CD14-positive monocyte (primary cell): Measurements from ENCODE around the gene TOM1L2. TPM values are rescaled to one million over a fixed set of nuclear protein-coding genes. Genes with fewer than 3 reads are reported as not detected.

Experiments
- DNase-seq, 3 donors: peaks; one replicate each; pipeline ENCODE4 v3.0.0-alpha.2; 2011 to 2022
- H2AFZ ChIP-seq: 2 replicates; pipeline ENCODE4 v1.6.0; 2012; ENCODE audit warnings: mild to moderate bottlenecking, low read depth, low read length, inconsistent platforms; ENCODE audit not compliant: insufficient read depth, poor library complexity, severe bottlenecking
- H3K27ac ChIP-seq, 2 donors: 1 replicate in 1 of 2; 2 replicates in 1 of 2; pipeline ENCODE4 v1.5.1; 2012 to 2013; ENCODE audit warnings: low read length in 2 of 2, control low read depth in 1 of 2, inconsistent platforms in 1 of 2, low read depth in 1 of 2, mild to moderate bottlenecking in 1 of 2
- H3K27me3 ChIP-seq, 2 donors: one replicate each; pipeline versions ENCODE4 v1.6.0 to v1.6.1; 2011 to 2013; ENCODE audit warnings: low read length in 2 of 2; ENCODE audit not compliant: control insufficient read depth in 2 of 2, insufficient read depth in 2 of 2
- H3K36me3 ChIP-seq, 2 donors: replicated peaks in 1 of 2; 1 replicate in 1 of 2; 2 replicates in 1 of 2; pipeline versions ENCODE4 v1.5.1 to v1.6.1; 2012 to 2013; ENCODE audit warnings: low read length in 2 of 2, control low read depth in 1 of 2, inconsistent platforms in 1 of 2, mild to moderate bottlenecking in 1 of 2; ENCODE audit not compliant: insufficient read depth in 2 of 2, control insufficient read depth in 1 of 2
- H3K4me1 ChIP-seq, 2 donors: 1 replicate in 1 of 2; 2 replicates in 1 of 2; pipeline versions ENCODE4 v1.5.1 to v1.6.1; 2012 to 2013; ENCODE audit warnings: low read length in 2 of 2, control low read depth in 1 of 2, inconsistent platforms in 1 of 2, mild to moderate bottlenecking in 1 of 2, moderate library complexity in 1 of 2; ENCODE audit not compliant: insufficient read depth in 2 of 2, control insufficient read depth in 1 of 2
- H3K4me2 ChIP-seq: replicated peaks from 2 replicates; pipeline ENCODE3; 2012; ENCODE audit warnings: low read length, moderate library complexity, mild to moderate bottlenecking; ENCODE audit not compliant: poor library complexity, severe bottlenecking; ENCODE audit errors: extremely low read depth
- H3K4me3 ChIP-seq, 3 experiments: fragments of 200-600 bp in 1 of 3; sonication (generic) in 1 of 3; replicated peaks in 1 of 3; 1 replicate in 2 of 3; 2 replicates in 1 of 3; pipeline ENCODE4 v1.5.1; 2011 to 2013; ENCODE audit warnings: low read length in 3 of 3, mild to moderate bottlenecking in 3 of 3, control low read depth in 2 of 3, low read depth in 2 of 3, inconsistent platforms in 1 of 3, moderate library complexity in 1 of 3
- H3K79me2 ChIP-seq: 2 replicates; pipeline ENCODE4 v1.6.0; 2012; ENCODE audit warnings: mild to moderate bottlenecking, control low read depth, inconsistent platforms, low read length, moderate library complexity; ENCODE audit not compliant: insufficient read depth
- H3K9ac ChIP-seq: 2 replicates; pipeline ENCODE4 v1.6.0; 2017; ENCODE audit warnings: low read length, mild to moderate bottlenecking; ENCODE audit not compliant: insufficient read depth, poor library complexity, severe bottlenecking
- H3K9me3 ChIP-seq, 2 donors: replicated peaks in 1 of 2; 1 replicate in 1 of 2; 2 replicates in 1 of 2; pipeline versions ENCODE4 v1.5.1 to v1.6.1; 2012 to 2013; ENCODE audit warnings: low read length in 2 of 2, control low read depth in 1 of 2; ENCODE audit not compliant: control insufficient read depth in 1 of 2, insufficient read depth in 1 of 2
- H4K20me1 ChIP-seq: 2 replicates; pipeline ENCODE4 v1.6.0; 2012; ENCODE audit warnings: mild to moderate bottlenecking, low read length, control low read depth, moderate library complexity; ENCODE audit not compliant: insufficient read depth
- H3K27ac Mint-ChIP-seq, 7 donors: one replicate each; pipeline ENCODE4 v1.8.0; 2020; ENCODE audit warnings: mild to moderate bottlenecking in 7 of 7, mixed read lengths in 7 of 7, moderate library complexity in 6 of 7, inconsistent platforms in 2 of 7
- H3K27me3 Mint-ChIP-seq, 3 donors: one replicate each; pipeline ENCODE4 v1.8.0; 2021 to 2022; ENCODE audit warnings: low read depth in 3 of 3, mild to moderate bottlenecking in 3 of 3, mixed read lengths in 3 of 3, moderate library complexity in 3 of 3, inconsistent platforms in 1 of 3
- H3K36me3 Mint-ChIP-seq, 2 donors: one replicate each; pipeline ENCODE4 v1.8.0; 2020; ENCODE audit warnings: mixed read lengths in 2 of 2, inconsistent platforms in 1 of 2, mild to moderate bottlenecking in 1 of 2
- H3K4me1 Mint-ChIP-seq: one replicate; pipeline ENCODE4 v1.8.0; 2020; ENCODE audit warnings: mild to moderate bottlenecking, mixed read lengths
- H3K4me3 Mint-ChIP-seq, 2 donors: one replicate each; pipeline ENCODE4 v1.8.0; 2020; ENCODE audit warnings: mild to moderate bottlenecking in 2 of 2, mixed read lengths in 2 of 2, moderate library complexity in 1 of 2
- H3K9me3 Mint-ChIP-seq, 7 donors: one replicate each; pipeline ENCODE4 v1.8.0; 2020 to 2022; ENCODE audit warnings: mixed read lengths in 7 of 7, mild to moderate bottlenecking in 6 of 7, moderate library complexity in 6 of 7, inconsistent platforms in 2 of 7
- WGBS: methylation state at CpG from one replicate; pipeline ENCODE4 v1.1.5; 2013; ENCODE audit warnings: missing lambda C conversion rate; ENCODE audit not compliant: insufficient coverage; 5-methylcytosine and 5-hydroxymethylcytosine counted together
- intact Hi-C, 2 donors: fragments of 100-400 bp; cut with micrococcal nuclease; formaldehyde crosslinking; loops; one replicate each; pipeline versions ENCODE4 v1.15.0 to v1.15.1; 2023
- polyA plus RNA-seq, 3 donors: library from polyadenylated mRNA; depleted of rRNA in 1 of 3; unstranded in 2 of 3; stranded (reverse) in 1 of 3; fragments of 300-500 nt in 2 of 3; fragments of >200 nt in 1 of 3; fragmentation: Illumina TruSeq in 2 of 3; gene quantifications; 1 replicate in 2 of 3; 2 replicates in 1 of 3; pipeline ENCODE4 v1.2.3, GENCODE V29; 2012 to 2021
- TF ChIP-seq, protein P1 (sequence below): fragments of 200-600 bp; IDR thresholded peaks from one replicate; pipeline ENCODE4 v1.8.0; 2022; ENCODE audit warnings: antibody characterized with exemption, mild to moderate bottlenecking

Gene TOM1L2
- polyA plus RNA-seq, 3 donors: 1.7 to 28.2 (median 2.8) TPM

- peaks cover 60 to 84% of the 10 kb centered on the region in 2 donors for H3K36me3 Mint-ChIP-seq
- no peaks in the 10 kb centered on the region for H3K9me3 ChIP-seq
- WGBS: 93% methylated on average over 13 of the region's 17 CpGs
- H3K4me3 ChIP-seq: no peak overlapping the region
- peaks cover 2% of the 10 kb centered on the region for H3K79me2 ChIP-seq
- H3K27me3 ChIP-seq: no peaks in the 10 kb centered on the region
- no peak overlapping the region for H3K4me2 ChIP-seq
- H3K9ac ChIP-seq: no peak overlapping the region
- no peak overlapping the region for H3K27ac ChIP-seq
- TF ChIP-seq, protein P1, sequence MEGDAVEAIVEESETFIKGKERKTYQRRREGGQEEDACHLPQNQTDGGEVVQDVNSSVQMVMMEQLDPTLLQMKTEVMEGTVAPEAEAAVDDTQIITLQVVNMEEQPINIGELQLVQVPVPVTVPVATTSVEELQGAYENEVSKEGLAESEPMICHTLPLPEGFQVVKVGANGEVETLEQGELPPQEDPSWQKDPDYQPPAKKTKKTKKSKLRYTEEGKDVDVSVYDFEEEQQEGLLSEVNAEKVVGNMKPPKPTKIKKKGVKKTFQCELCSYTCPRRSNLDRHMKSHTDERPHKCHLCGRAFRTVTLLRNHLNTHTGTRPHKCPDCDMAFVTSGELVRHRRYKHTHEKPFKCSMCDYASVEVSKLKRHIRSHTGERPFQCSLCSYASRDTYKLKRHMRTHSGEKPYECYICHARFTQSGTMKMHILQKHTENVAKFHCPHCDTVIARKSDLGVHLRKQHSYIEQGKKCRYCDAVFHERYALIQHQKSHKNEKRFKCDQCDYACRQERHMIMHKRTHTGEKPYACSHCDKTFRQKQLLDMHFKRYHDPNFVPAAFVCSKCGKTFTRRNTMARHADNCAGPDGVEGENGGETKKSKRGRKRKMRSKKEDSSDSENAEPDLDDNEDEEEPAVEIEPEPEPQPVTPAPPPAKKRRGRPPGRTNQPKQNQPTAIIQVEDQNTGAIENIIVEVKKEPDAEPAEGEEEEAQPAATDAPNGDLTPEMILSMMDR: no peak
- H3K4me1 ChIP-seq: peaks cover 21 to 22% of the 10 kb centered on the region in 2 donors
- H3K4me1 Mint-ChIP-seq: peaks cover 29% of the 10 kb centered on the region
- no peak for DNase-seq
- H3K27ac Mint-ChIP-seq: peak overlapping the region in 1 of 7 donors; percentile 78
- peaks cover 65 to 76% of the 10 kb centered on the region in 2 donors for H3K36me3 ChIP-seq
- intact Hi-C loops: loop anchor here in 1 of 2 donors (10.0 kb wide), 1 partner anchor 209 kb away; no protein-coding TSS in a partner anchor
- H3K4me3 Mint-ChIP-seq: no peak overlapping the region
- peaks cover 0 to 2% (median 0%) of the 10 kb centered on the region in 7 donors for H3K9me3 Mint-ChIP-seq
- peaks cover 40% of the 10 kb centered on the region for H4K20me1 ChIP-seq
- H2AFZ ChIP-seq: no peak overlapping the region
- peaks cover 0 to 3% (median 2%) of the 10 kb centered on the region in 3 donors for H3K27me3 Mint-ChIP-seq
These were observed 156.6 kb downstream of the TOM1L2 start for GRCh38 chr17:17815436-17816200.

GRCh38 chr17:17815062-17815406, 157.2 kb downstream of the TOM1L2 start:
- Histone ChIP-seq H3K9me3 (no peaks in the 10 kb centered on the region), H3K9ac (no peak overlapping the region), H3K4me3 (no peak overlapping the region), H3K4me1 (peaks cover 16 to 17% of the 10 kb centered on the region in 2 donors), H3K36me3 (peaks cover 71 to 82% of the 10 kb centered on the region in 2 donors), H4K20me1 (peaks cover 35% of the 10 kb centered on the region), H3K4me2 (no peak overlapping the region), H3K79me2 (no peaks in the 10 kb centered on the region), H3K27ac (no peak overlapping the region), H3K27me3 (no peaks in the 10 kb centered on the region), H2AFZ (no peak overlapping the region)
- Mint-ChIP-seq H3K27ac (no peak overlapping the region), H3K4me1 (peaks cover 23% of the 10 kb centered on the region), H3K27me3 (peaks cover 0 to 3% (median 3%) of the 10 kb centered on the region in 3 donors), H3K36me3 (peaks cover 65 to 85% of the 10 kb centered on the region in 2 donors), H3K9me3 (peaks cover 0 to 2% (median 0%) of the 10 kb centered on the region in 7 donors), H3K4me3 (no peak overlapping the region)
- DNase-seq: no peak
- TF ChIP-seq, protein P1: no peak
- 86% methylated on average over 7 of the region's 8 CpGs for WGBS
- intact Hi-C loops: loop anchor here in 1 of 2 donors (10.0 kb wide), 1 partner anchor 210 kb away; no protein-coding TSS in a partner anchor
